Endodermal cell (in vitro differentiated cells): ENCODE measurements around the gene MKLN1. TPM values are rescaled to one million over a fixed set of nuclear protein-coding genes. Genes with fewer than 3 reads are reported as not detected.

ENCODE experiments used
- DNase-seq: peaks from one replicate; pipeline ENCODE4 v3.0.0-alpha.2; 2017
- H3K27ac ChIP-seq: 2 replicates; pipeline ENCODE4 v1.5.1; 2013; ENCODE audit warnings: mild to moderate bottlenecking, low read depth, low read length, moderate library complexity
- H3K27me3 ChIP-seq: 2 replicates; pipeline ENCODE4 v1.6.1; 2013; ENCODE audit warnings: mild to moderate bottlenecking, low read length, moderate library complexity; ENCODE audit not compliant: insufficient read depth, control insufficient read depth, poor library complexity, severe bottlenecking
- H3K36me3 ChIP-seq: 2 replicates; pipeline ENCODE4 v1.7.0; 2013; ENCODE audit warnings: mild to moderate bottlenecking, low read length, moderate library complexity; ENCODE audit not compliant: control insufficient read depth, insufficient read depth
- H3K4me1 ChIP-seq: one replicate; pipeline ENCODE4 v1.7.0; 2013; ENCODE audit warnings: low read length; ENCODE audit not compliant: control insufficient read depth, insufficient read depth
- H3K4me3 ChIP-seq: 2 replicates; pipeline ENCODE4 v1.5.1; 2013; ENCODE audit warnings: mild to moderate bottlenecking, low read length, moderate library complexity
- H3K9ac ChIP-seq: 2 replicates; pipeline ENCODE4 v1.6.1; 2013; ENCODE audit warnings: mild to moderate bottlenecking, low read length, moderate library complexity; ENCODE audit not compliant: poor library complexity, severe bottlenecking; ENCODE audit errors: extremely low read depth
- H3K9me3 ChIP-seq: 2 replicates; pipeline ENCODE4 v1.6.1; 2013; ENCODE audit warnings: mild to moderate bottlenecking, low read length, moderate library complexity; ENCODE audit not compliant: control insufficient read depth
- H3K27ac Mint-ChIP-seq: 2 replicates; pipeline ENCODE4 v1.8.0; 2020; ENCODE audit warnings: mixed read lengths
- H3K27me3 Mint-ChIP-seq: 2 replicates; pipeline ENCODE4 v1.8.0; 2021; ENCODE audit warnings: mild to moderate bottlenecking, mixed read lengths; ENCODE audit not compliant: insufficient read depth
- H3K36me3 Mint-ChIP-seq: 2 replicates; pipeline ENCODE4 v1.8.0; 2020; ENCODE audit warnings: low read depth, mixed read lengths
- H3K4me1 Mint-ChIP-seq: 2 replicates; pipeline ENCODE4 v1.8.0; 2020; ENCODE audit warnings: mixed read lengths
- H3K4me3 Mint-ChIP-seq: 2 replicates; pipeline ENCODE4 v1.8.0; 2020; ENCODE audit warnings: mild to moderate bottlenecking, moderate library complexity, mixed read lengths
- H3K9me3 Mint-ChIP-seq: 2 replicates; pipeline ENCODE4 v1.8.0; 2020; ENCODE audit warnings: mild to moderate bottlenecking, mixed read lengths
- WGBS, 2 experiments: methylation state at CpG; one replicate each; pipeline versions ENCODE4 v1.1.5 to v1.1.7; 2013; ENCODE audit warnings: missing lambda C conversion rate in 2 of 2, mixed read lengths in 1 of 2; ENCODE audit not compliant: insufficient coverage in 1 of 2, insufficient read length in 1 of 2; 5-methylcytosine and 5-hydroxymethylcytosine counted together
- total RNA-seq, 2 donors: library from RNA; stranded (reverse); fragmentation: NEBNext Ultra II Directional in 1 of 2; extraction: Animal tissue kit (Norgen Biotek cat#: 25700) in 1 of 2; gene quantifications; 2 replicates in 1 of 2; 3 replicates in 1 of 2; pipeline ENCODE4 v1.2.1, GENCODE V29; 2021
- TF ChIP-seq, protein P1 (sequence below): fragments of 200-600 bp; sonication (generic); conservative IDR thresholded peaks from 2 replicates; pipeline ENCODE4 v1.5.0; 2021; ENCODE audit warnings: antibody characterized with exemption, mild to moderate bottlenecking

The MKLN1 gene
- total RNA-seq, 2 donors from 2014 or later, result 69.3 to 71.8 TPM

DNA sequence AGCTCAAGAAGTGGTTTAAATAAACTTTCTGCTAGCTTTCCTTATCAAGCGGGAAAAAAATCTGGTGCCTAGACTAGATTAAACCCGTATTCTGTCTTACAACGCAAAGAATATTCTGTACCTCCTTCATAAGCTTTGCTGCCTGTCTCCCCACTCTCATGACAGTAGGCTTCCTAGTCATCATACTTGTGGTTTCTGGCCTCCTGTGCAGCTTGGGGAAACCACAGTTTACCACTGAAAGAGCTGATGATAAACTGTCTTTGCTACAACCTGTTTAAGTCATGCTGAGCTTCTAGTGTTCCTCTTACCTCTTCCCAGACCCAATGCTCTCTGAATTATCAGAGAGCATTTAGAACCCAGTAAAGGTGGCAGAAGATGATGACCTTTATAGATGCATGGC, 173.7 kb downstream of the MKLN1 start:
- Histone ChIP-seq H3K27me3 (no peaks in the 10 kb centered on the region), H3K27ac (no peak overlapping the region), H3K4me3 (no peak overlapping the region), H3K4me1 (peaks cover 16% of the 10 kb centered on the region), H3K36me3 (peaks cover 96% of the 10 kb centered on the region), H3K9ac (no peak overlapping the region), H3K9me3 (no peaks in the 10 kb centered on the region)
- H3K9me3 Mint-ChIP-seq, result no peaks in the 10 kb centered on the region
- TF ChIP-seq, protein P1, sequence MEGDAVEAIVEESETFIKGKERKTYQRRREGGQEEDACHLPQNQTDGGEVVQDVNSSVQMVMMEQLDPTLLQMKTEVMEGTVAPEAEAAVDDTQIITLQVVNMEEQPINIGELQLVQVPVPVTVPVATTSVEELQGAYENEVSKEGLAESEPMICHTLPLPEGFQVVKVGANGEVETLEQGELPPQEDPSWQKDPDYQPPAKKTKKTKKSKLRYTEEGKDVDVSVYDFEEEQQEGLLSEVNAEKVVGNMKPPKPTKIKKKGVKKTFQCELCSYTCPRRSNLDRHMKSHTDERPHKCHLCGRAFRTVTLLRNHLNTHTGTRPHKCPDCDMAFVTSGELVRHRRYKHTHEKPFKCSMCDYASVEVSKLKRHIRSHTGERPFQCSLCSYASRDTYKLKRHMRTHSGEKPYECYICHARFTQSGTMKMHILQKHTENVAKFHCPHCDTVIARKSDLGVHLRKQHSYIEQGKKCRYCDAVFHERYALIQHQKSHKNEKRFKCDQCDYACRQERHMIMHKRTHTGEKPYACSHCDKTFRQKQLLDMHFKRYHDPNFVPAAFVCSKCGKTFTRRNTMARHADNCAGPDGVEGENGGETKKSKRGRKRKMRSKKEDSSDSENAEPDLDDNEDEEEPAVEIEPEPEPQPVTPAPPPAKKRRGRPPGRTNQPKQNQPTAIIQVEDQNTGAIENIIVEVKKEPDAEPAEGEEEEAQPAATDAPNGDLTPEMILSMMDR, result no peak
- peaks cover 91% of the 10 kb centered on the region for H3K36me3 Mint-ChIP-seq
- H3K4me3 Mint-ChIP-seq, result no peak overlapping the region
- peaks cover 15% of the 10 kb centered on the region for H3K4me1 Mint-ChIP-seq
- no peak overlapping the region for H3K27ac Mint-ChIP-seq
- WGBS, 2 experiments, result 95 to 97% methylated on average over 3 of the region's 3 CpGs
- no peaks in the 10 kb centered on the region for H3K27me3 Mint-ChIP-seq
- no peak for DNase-seq

DNA sequence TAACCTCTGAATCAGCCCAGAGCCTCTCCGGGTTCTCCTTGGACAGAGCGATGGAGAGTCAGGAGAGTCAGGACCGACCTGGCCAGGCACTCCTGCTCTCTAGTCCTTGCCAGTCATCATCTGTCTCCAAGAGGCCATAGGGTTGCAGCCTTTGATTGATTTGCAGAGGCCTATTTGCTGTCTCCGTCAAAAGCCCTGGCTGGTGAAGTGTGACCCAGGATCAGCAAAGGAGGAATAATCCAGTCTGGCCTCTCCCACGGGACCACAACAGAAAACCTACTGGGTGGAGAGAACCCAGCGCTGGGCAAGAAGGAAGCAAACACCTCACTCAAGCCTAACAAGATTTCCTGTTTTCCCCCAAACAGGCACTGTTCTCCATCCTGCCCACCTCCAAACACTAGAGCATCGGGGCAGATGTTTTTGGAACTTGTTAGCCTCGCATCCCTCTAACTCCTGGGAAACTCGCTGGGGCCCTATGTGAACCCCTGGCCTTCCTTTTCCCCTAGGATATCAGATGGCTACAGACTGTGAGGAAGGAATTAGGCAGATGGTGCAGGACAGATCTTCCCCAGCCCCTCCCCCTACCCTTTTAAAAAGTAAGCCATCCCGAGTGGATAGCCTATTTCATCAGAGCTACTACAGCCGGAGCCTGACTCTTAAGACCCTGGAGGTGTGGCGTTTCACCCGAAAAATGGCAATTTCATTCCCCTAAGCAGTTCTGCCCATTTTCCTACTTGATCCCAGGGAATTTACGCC, 174.4 kb downstream of the MKLN1 start:
- Histone ChIP-seq H3K9me3 (no peaks in the 10 kb centered on the region), H3K27me3 (no peaks in the 10 kb centered on the region), H3K27ac (no peak overlapping the region), H3K36me3 (peaks cover 96% of the 10 kb centered on the region), H3K4me1 (peaks cover 16% of the 10 kb centered on the region), H3K9ac (no peak overlapping the region), H3K4me3 (no peak overlapping the region)
- no peaks in the 10 kb centered on the region for H3K9me3 Mint-ChIP-seq
- peaks cover 92% of the 10 kb centered on the region for H3K36me3 Mint-ChIP-seq
- DNase-seq, result no peak
- peak overlapping the region; percentile 88 for H3K27ac Mint-ChIP-seq
- peaks cover 15% of the 10 kb centered on the region for H3K4me1 Mint-ChIP-seq
- TF ChIP-seq, protein P1, result no peak
- WGBS, 2 experiments, result 94 to 97% methylated on average over 9 to 14 of the region's 14 CpGs
- no peaks in the 10 kb centered on the region for H3K27me3 Mint-ChIP-seq
- no peak overlapping the region for H3K4me3 Mint-ChIP-seq

DNA sequence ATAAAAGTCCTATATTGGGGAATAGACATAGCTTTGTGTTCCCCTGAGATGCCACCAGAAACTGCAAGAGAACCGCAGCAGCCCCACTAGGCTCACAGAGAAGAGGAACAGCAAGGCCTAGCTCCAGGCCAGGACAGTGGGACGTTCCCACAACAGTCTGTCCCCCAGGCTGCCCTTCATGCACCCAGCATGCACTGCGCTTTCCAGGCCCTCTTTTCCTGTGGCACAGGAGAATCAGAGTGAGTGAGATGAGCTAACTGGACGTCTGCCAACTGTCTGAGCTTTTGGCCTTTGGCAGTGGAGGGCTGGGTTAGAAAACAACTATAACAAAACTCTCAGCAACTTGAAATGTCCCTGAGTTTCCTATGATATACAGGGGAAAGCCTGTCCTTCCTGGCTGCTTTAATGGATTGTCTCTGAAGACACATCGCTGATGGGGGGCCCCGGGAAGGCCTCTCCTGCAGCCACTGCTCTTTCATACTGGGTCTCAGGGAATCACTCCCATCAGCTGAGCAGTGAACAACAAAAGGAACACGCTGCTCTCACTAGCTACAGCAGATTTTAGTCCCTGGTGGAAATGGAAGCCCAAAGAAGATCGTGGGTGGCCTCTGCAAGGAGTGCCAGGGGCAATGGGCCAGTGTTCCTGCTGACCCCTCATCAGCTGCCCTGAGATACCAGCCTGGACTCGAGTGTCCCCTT, 175.3 kb downstream of the MKLN1 start:
- TF ChIP-seq, protein P1, result no peak
- H3K4me1 ChIP-seq, result peaks cover 16% of the 10 kb centered on the region
- H3K9me3 Mint-ChIP-seq, result no peaks in the 10 kb centered on the region
- peaks cover 18% of the 10 kb centered on the region for H3K4me1 Mint-ChIP-seq
- no peak overlapping the region for H3K4me3 ChIP-seq
- H3K36me3 ChIP-seq, result peaks cover 96% of the 10 kb centered on the region
- no peaks in the 10 kb centered on the region for H3K9me3 ChIP-seq
- H3K27ac ChIP-seq, result no peak overlapping the region
- no peak for DNase-seq
- H3K4me3 Mint-ChIP-seq, result no peak overlapping the region
- H3K27ac Mint-ChIP-seq, result peak overlapping the region; percentile 88
- WGBS, 2 experiments, result 93 to 96% methylated on average over 9 of the region's 9 CpGs
- peaks cover 93% of the 10 kb centered on the region for H3K36me3 Mint-ChIP-seq
- no peaks in the 10 kb centered on the region for H3K27me3 ChIP-seq
- H3K9ac ChIP-seq, result no peak overlapping the region
- H3K27me3 Mint-ChIP-seq, result no peaks in the 10 kb centered on the region
